Sigmoid colon (tissue), 7 donors: ENCODE measurements around the gene MPPED1. TPM values are rescaled to one million over a fixed set of nuclear protein-coding genes. Genes with fewer than 3 reads are reported as not detected.

Experiments used
- DNase-seq: peaks from one replicate; pipeline ENCODE4 v3.0.0-alpha.2; 2019
- H3K27ac ChIP-seq, 4 donors: fragments of 200-600 bp; sonication (generic); one replicate each; pipeline ENCODE4 v1.5.1; 2016 to 2019; ENCODE audit warnings: mild to moderate bottlenecking in 1 of 4
- H3K27me3 ChIP-seq, 3 donors: fragments of 200-600 bp; sonication (generic); one replicate each; pipeline ENCODE4 v1.5.1; 2019; ENCODE audit warnings: mild to moderate bottlenecking in 1 of 3
- H3K36me3 ChIP-seq, 4 donors: fragments of 200-600 bp; sonication (generic); one replicate each; pipeline ENCODE4 v1.5.1; 2016 to 2019
- H3K4me1 ChIP-seq, 4 donors: fragments of 200-600 bp; sonication (generic); one replicate each; pipeline ENCODE4 v1.5.1; 2017 to 2019
- H3K4me3 ChIP-seq, 4 donors: fragments of 200-600 bp; sonication (generic); one replicate each; pipeline ENCODE4 v1.5.1; 2017 to 2019; ENCODE audit warnings: mild to moderate bottlenecking in 2 of 4, moderate library complexity in 1 of 4
- H3K9me3 ChIP-seq, 4 donors: fragments of 200-600 bp in 3 of 4; sonication (generic) in 3 of 4; one replicate each; pipeline versions ENCODE4 v1.5.1 to v1.6.1; 2013 to 2019
- EP300 ChIP-seq, 4 donors: sonication (generic); formaldehyde crosslinking; IDR thresholded peaks; one replicate each; pipeline ENCODE4 v1.6.1; 2017; ENCODE audit warnings: antibody characterized with exemption in 4 of 4
- POLR2A ChIP-seq, 2 donors: fragments of 450-650 bp; IDR thresholded peaks; one replicate each; pipeline ENCODE4 v1.6.1; 2016; ENCODE audit warnings: antibody characterized with exemption in 2 of 2, mild to moderate bottlenecking in 2 of 2, moderate library complexity in 2 of 2
- POLR2AphosphoS5 ChIP-seq, 4 donors: sonication (generic); formaldehyde crosslinking; IDR thresholded peaks; one replicate each; pipeline ENCODE4 v1.6.1; 2017; ENCODE audit warnings: antibody characterized with exemption in 4 of 4
- WGBS, 2 donors: extraction: QIAGEN DNeasy Blood & Tissue Kit; methylation state at CpG; one replicate each; pipeline ENCODE4 v1.1.7; 2013; 5-methylcytosine and 5-hydroxymethylcytosine counted together
- intact Hi-C: fragments of 100-400 bp; cut with DNase I; formaldehyde crosslinking; loops from one replicate; pipeline ENCODE4 v1.15.1; 2023
- polyA plus RNA-seq, 3 donors: library from polyadenylated mRNA; stranded (reverse); fragments of 200-250 nt; gene quantifications; one replicate each; pipeline ENCODE4 v1.2.3, GENCODE V29; 2013
- total RNA-seq, 4 donors: library from RNA; depleted of rRNA; stranded (reverse); fragments of >200 nt; gene quantifications; one replicate each; pipeline ENCODE4 v1.1.0, GENCODE V29; 2016
- TF ChIP-seq, protein P1 (sequence below), 4 experiments: fragments of 450-650 bp in 3 of 4; fragments of 200-600 bp in 1 of 4; IDR thresholded peaks; one replicate each; pipeline ENCODE4 v1.5.1; 2016 to 2019; ENCODE audit warnings: antibody characterized with exemption in 4 of 4, mild to moderate bottlenecking in 3 of 4, moderate library complexity in 2 of 4
- donor health status: healthy with polysubstance abuse.
- donor health status: Bipolar disorder and iron deficiency.
- donor health status: healthy.

MPPED1 gene
- total and polyA plus RNA-seq, 7 donors, result not detected

DNA sequence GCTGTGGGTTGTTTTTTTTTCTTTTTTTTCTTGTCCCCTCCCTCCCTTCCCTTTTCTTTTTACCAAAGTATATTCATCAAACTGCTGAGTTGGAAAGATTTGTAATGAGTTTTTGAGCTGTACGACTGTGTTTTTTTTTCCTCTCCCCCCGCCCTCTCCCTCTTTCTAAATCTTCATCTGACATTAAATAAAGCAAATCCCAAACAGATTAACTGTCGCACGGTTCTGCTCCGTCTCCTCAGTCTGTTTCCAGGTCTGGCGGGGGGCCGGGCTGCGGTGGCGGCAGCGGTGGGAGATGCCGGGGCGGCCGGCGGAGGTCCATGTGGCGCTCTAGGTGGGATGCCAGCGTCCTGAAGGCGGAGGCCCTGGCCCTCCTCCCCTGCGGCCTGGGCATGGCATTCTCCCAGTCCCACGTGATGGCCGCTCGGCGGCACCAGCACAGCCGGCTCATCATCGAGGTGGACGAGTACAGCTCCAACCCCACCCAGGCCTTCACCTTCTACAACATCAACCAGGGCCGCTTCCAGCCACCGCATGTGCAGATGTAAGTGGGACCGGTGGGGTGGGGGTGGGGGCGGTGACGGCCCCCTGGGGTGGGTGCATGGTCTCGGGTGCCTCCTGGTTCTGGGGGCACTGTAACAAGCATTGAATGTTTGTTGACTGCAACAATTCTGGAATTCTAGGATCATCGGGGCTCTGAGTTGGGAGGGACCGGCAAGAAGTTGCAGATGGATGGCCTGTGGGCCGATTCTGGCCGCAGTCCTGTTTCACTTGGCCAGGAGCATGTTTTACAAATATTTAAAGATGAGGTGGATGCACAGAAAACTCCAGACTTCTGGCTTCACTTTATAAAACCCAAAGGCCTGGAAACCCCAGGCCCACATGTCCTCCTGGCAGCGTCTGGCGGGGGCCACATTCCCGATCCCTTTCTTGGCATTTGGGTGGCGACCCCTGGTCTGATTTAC is 13.1 kb downstream of the MPPED1 start:
- Histone ChIP-seq H3K36me3 (no peaks in the 10 kb centered on the region), H3K27me3 (peaks cover 0 to 59% (median 16%) of the 10 kb centered on the region in 3 donors), H3K9me3 (no peaks in the 10 kb centered on the region), H3K4me1 (no peaks in the 10 kb centered on the region), H3K4me3 (no peak overlapping the region), H3K27ac (no peak overlapping the region)
- intact Hi-C loops, result no loop called here
- DNase-seq, result no peak
- TF ChIP-seq POLR2A (IDR thresholded peaks at IDR 0.05) (no peak), POLR2AphosphoS5 (IDR thresholded peaks at IDR 0.05) (no peak), EP300 (IDR thresholded peaks at IDR 0.05) (no peak)
- TF ChIP-seq, protein P1, sequence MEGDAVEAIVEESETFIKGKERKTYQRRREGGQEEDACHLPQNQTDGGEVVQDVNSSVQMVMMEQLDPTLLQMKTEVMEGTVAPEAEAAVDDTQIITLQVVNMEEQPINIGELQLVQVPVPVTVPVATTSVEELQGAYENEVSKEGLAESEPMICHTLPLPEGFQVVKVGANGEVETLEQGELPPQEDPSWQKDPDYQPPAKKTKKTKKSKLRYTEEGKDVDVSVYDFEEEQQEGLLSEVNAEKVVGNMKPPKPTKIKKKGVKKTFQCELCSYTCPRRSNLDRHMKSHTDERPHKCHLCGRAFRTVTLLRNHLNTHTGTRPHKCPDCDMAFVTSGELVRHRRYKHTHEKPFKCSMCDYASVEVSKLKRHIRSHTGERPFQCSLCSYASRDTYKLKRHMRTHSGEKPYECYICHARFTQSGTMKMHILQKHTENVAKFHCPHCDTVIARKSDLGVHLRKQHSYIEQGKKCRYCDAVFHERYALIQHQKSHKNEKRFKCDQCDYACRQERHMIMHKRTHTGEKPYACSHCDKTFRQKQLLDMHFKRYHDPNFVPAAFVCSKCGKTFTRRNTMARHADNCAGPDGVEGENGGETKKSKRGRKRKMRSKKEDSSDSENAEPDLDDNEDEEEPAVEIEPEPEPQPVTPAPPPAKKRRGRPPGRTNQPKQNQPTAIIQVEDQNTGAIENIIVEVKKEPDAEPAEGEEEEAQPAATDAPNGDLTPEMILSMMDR (IDR thresholded peaks at IDR 0.05), result no peak
- WGBS, 2 donors, result 78 to 85% methylated on average over 39 of the region's 39 CpGs

DNA sequence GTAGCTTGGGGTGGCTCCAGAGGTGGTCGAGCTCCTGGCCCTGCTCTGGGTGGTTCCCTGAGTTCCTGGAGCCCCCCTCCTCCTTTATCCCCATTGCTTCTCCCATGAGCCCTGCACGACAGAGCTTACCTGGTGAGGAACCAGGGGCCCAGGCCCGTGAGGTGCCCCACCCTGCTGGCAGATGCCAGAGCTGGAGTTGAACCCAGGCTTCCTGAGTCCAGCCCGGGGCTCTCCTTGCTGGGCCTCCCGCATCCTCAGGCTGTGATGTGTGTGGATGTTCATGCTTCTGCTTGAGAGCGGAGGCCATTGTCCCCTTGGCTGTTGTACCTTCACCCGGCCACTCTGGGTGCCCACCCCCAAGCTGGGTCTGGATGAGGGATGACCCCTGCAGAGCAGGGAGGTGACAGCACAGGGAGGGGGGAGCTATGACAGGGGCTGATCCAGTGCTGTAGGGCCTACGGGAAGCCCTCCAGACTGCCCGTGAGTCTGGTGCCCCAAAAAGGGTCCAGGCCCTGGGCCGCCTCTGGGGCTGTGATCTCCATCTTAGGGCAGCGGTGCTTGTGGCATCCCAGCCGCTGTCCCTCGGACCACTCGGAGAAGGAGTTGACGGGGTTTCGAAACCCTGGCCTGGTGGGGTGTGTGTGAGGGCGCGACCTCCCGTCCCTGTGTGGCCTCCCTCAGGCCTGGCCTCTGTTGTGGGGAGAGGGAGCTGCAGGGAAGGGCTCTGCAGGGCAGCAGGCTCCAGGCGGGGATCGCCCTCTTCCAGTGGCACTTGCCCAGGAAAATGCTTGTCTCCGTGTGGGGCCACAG is 14.4 kb downstream of the MPPED1 start:
- Histone ChIP-seq H3K27ac (no peak overlapping the region), H3K27me3 (peaks cover 0 to 68% (median 16%) of the 10 kb centered on the region in 3 donors), H3K36me3 (no peaks in the 10 kb centered on the region), H3K4me3 (no peak overlapping the region), H3K4me1 (no peaks in the 10 kb centered on the region), H3K9me3 (no peaks in the 10 kb centered on the region)
- WGBS, 2 donors, result 75 to 88% methylated on average over 22 of the region's 22 CpGs
- TF ChIP-seq EP300 (IDR thresholded peaks at IDR 0.05) (no peak), POLR2A (IDR thresholded peaks at IDR 0.05) (no peak), POLR2AphosphoS5 (IDR thresholded peaks at IDR 0.05) (no peak)
- TF ChIP-seq, protein P1 (IDR thresholded peaks at IDR 0.05), result no peak
- intact Hi-C loops, result no loop called here
- no peak for DNase-seq

DNA sequence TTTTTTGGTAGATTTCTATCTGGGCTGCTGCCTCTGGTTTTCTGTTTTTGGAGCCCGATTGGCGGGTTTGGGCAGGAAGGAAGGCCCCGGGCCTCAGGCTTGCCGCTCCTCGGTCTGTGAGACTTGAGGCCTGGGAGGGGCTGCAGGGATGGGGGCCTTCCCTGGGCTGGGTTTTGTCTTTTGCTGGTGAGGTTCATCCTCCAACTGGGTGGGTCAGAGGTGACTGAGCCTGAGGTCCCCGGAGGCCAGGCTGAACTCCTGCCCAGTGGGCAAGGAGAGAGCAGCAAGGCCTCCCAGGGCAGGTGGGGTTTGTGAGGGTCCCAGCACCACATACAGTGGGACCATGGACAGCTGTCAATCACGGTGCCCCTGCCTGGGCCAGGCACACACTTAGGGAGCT is 15.0 kb downstream of the MPPED1 start:
- 45 to 64% methylated on average over 7 of the region's 7 CpGs for WGBS, 2 donors
- Histone ChIP-seq H3K4me1 (no peaks in the 10 kb centered on the region), H3K4me3 (no peak overlapping the region), H3K9me3 (no peaks in the 10 kb centered on the region), H3K27me3 (peaks cover 0 to 73% (median 14%) of the 10 kb centered on the region in 3 donors), H3K27ac (no peak overlapping the region), H3K36me3 (no peaks in the 10 kb centered on the region)
- no peak for TF ChIP-seq POLR2AphosphoS5 (IDR thresholded peaks at IDR 0.05)
- TF ChIP-seq POLR2A (IDR thresholded peaks at IDR 0.05), result no peak
- no peak for TF ChIP-seq EP300 (IDR thresholded peaks at IDR 0.05)
- TF ChIP-seq, protein P1 (IDR thresholded peaks at IDR 0.05), result no peak
- intact Hi-C loops, result no loop called here
- no peak for DNase-seq

DNA sequence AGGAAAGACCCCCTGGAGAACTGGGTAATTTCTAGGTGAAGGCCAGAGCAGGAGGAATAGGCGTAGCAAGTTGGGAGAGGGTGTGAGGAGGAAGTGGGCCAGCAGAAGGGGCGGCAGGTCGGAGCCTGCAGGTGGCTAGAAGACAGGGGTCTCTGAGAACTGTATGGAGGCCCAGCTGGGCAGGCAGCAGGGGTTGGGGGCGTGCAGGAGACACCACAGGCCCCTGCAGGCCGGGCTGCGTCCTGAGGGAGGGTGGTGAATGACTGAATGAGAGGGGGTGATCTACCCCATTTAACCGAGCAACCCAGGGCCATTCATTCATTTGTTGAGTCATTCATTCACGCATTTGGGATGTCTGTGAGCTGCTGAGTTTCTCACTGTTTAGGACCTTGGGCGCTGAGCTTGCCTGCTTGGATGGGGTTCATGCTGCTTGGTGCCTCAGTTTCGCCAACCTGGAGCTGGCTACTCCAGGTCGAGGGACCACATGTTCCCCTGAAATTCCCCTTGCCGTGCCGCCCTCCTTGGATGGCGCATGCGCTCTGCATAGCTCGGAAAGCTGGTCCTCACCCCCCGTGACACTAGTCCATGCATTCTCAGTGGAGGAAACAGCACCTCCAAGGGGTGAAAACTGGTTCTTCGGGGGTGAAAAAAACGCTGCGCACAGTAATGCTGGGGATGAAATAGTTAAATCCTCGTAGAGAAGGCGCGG is 15.6 kb downstream of the MPPED1 start:
- intact Hi-C loops, result no loop called here
- no peaks in the 10 kb centered on the region for H3K4me1 ChIP-seq
- peaks cover 0 to 70% (median 8%) of the 10 kb centered on the region in 3 donors for H3K27me3 ChIP-seq
- no peak for DNase-seq
- WGBS, 2 donors, result 68 to 77% methylated on average over 23 of the region's 23 CpGs
- H3K4me3 ChIP-seq, result no peak overlapping the region
- H3K36me3 ChIP-seq, result no peaks in the 10 kb centered on the region
- TF ChIP-seq POLR2A (IDR thresholded peaks at IDR 0.05), result no peak
- no peak for TF ChIP-seq POLR2AphosphoS5 (IDR thresholded peaks at IDR 0.05)
- TF ChIP-seq, protein P1 (IDR thresholded peaks at IDR 0.05), result no peak
- no peak for TF ChIP-seq EP300 (IDR thresholded peaks at IDR 0.05)
- no peak overlapping the region for H3K27ac ChIP-seq
- no peaks in the 10 kb centered on the region for H3K9me3 ChIP-seq
